AG04449 (cell line): ENCODE measurements around the gene LEF1.

Experiments used
- CTCF ChIA-PET: fragments of 350-600 bp; formaldehyde crosslinking; extraction: SDS; loops from one replicate; lab custom pipeline; 2021; ENCODE audit warnings: antibody characterized with exemption; lab: Yijun Ruan, JAX
- POLR2A ChIA-PET: fragments of 400-600, 350-600 bp; formaldehyde crosslinking; extraction: SDS; loops from one replicate; lab custom pipeline; 2020; ENCODE audit warnings: antibody characterized with exemption, inconsistent platforms; lab: Yijun Ruan, JAX
- DNase-seq: peaks from one replicate; pipeline ENCODE4 v3.0.0-alpha.2; 2010; ENCODE audit warnings: low read depth, low spot score
- H3K4me3 ChIP-seq: 2 replicates; pipeline ENCODE4 v1.5.1; 2011; ENCODE audit warnings: low read depth, mild to moderate bottlenecking, control low read depth, low read length
- TF ChIP-seq, protein P1 (sequence below): IDR thresholded peaks from one replicate; pipeline ENCODE4 v1.5.1; 2011; ENCODE audit warnings: mild to moderate bottlenecking, moderate library complexity, low read length, control low read depth, inconsistent platforms; ENCODE audit not compliant: insufficient read depth; ENCODE audit errors: missing control alignments

Gene LEF1

DNA sequence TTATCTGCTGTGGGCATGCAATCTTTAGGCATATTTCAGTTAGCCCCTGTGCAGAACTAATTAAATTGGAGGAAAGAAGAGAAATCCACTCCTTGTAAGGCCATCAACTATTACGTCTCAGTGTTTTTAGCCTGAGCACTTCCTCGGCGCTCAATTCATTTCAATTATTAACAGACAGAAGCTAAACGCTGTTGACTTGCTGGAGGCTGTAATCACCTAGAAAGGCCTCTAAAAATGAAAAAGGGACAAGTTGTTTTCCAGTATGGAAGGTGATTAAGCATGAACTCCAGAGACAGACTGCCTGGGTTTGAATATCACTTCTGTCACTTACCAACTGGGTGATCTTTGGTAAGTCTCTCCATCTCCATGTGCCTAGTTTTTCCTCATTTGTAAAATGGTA lies 59.6 kb downstream of the LEF1 start:
- TF ChIP-seq, protein P1, sequence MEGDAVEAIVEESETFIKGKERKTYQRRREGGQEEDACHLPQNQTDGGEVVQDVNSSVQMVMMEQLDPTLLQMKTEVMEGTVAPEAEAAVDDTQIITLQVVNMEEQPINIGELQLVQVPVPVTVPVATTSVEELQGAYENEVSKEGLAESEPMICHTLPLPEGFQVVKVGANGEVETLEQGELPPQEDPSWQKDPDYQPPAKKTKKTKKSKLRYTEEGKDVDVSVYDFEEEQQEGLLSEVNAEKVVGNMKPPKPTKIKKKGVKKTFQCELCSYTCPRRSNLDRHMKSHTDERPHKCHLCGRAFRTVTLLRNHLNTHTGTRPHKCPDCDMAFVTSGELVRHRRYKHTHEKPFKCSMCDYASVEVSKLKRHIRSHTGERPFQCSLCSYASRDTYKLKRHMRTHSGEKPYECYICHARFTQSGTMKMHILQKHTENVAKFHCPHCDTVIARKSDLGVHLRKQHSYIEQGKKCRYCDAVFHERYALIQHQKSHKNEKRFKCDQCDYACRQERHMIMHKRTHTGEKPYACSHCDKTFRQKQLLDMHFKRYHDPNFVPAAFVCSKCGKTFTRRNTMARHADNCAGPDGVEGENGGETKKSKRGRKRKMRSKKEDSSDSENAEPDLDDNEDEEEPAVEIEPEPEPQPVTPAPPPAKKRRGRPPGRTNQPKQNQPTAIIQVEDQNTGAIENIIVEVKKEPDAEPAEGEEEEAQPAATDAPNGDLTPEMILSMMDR, result no peak
- H3K4me3 ChIP-seq, result no peak overlapping the region
- DNase-seq, result no peak
- ChIA-PET CTCF (no interaction called here), POLR2A (no interaction called here)

DNA sequence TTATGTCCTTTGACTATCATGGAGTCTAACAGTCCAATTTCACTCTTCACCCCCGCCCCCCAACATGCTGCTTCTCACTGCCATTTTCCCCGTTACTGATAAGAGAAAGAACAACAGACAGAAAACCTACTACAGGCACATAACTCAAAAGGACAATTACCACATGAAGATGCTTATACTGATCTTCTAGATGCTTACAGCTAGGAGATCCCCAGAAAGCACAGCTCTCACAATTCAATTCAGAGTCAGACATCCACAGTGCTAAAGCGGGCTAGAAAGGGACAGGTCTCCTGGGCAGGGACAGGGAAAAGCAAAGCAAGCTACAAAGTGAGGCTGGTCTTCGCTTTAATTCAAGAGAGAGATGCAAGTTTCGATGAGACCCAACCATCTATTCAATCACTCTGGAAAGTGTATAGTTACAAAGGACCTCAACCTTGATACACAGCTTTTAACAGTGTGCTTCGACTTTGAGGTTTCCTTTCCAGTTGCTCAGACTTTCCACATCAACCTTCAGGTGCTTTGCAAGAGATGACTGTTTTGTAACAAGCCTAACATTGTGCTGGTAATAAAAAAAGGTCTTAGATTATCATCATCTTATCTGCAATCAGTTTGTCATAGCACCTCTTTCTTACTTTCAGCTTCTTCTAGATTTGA lies 60.9 kb downstream of the LEF1 start:
- no peak overlapping the region for H3K4me3 ChIP-seq
- ChIA-PET POLR2A (no interaction called here), CTCF (no interaction called here)
- TF ChIP-seq, protein P1, result no peak
- no peak for DNase-seq

DNA sequence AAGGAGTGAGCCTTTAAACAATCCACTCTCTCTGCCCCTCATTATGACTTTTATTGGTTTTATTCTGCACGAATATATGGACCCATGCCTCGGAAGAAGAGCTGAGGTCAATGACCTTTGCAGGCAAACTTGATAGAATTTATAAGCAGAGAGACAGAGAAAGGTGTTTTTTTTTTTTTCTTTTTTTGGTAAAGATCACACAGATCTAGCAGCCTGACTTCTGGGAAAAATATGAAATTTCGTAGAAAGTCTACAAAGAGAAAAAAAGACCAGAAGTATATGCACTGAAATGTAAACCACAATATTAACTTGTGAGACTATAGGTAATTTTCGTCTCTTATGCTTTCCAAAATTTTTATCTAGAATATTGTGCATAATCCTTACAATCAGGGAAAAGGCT lies 61.6 kb downstream of the LEF1 start:
- DNase-seq, result no peak
- ChIA-PET CTCF (no interaction called here), POLR2A (no interaction called here)
- TF ChIP-seq, protein P1, result no peak
- H3K4me3 ChIP-seq, result no peak overlapping the region

DNA sequence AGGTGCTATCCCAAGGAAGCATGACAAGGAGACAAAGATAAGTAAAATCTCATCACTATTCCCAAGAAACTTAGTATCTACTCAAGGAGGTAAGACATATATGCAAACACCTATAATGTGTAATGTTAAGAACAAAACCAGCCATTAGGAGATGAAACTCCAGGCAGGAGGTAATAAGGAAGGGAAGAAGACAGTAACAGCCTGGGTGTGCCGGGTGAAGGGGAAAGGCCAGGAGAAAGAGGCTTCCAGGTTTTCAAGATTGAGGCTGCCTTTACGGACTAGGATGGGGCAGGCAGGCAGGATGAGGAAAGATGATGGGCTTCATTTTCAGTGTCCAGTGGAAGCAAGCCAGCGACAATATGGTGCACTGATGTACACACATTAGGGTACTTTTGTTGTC lies 62.5 kb downstream of the LEF1 start:
- ChIA-PET CTCF (no interaction called here), POLR2A (no interaction called here)
- H3K4me3 ChIP-seq, result no peak overlapping the region
- TF ChIP-seq, protein P1, result no peak
- DNase-seq, result no peak

DNA sequence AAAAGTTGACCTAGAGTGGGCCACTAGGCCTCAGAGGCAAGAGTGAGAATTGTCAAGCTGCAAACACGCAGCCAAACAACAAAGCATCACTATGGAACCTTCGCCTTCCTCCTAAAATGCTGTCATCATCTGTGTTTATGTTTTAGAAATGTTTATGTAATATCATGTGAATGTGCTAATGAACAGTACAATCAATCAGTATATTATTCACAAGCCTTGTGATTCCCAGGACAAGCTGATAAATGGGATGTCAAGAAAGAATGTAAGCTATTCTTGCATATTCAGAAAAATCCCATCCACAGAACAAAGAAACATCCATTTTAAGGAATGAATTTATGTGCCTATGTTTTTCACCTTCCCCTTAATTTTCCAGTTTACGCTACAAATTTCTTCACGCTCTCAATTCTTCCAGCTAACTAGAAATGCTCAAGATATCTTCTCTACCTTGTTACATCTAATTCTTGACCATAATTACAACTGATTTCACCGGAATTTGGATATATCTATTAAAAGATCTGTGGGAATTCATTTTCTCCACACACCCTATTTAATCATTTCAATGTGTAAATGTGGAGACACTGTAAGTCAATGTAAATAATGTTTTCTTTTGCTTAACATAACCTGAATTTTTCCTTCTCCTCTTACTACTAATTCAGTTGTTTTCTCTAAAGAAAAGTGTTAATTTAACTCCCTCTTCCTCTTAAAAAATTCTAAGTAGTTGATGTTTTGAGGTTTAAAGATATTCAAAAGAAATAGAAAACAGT lies 65.5 kb downstream of the LEF1 start:
- ChIA-PET CTCF (no interaction called here), POLR2A (no interaction called here)
- H3K4me3 ChIP-seq, result no peak overlapping the region
- TF ChIP-seq, protein P1, result no peak
- DNase-seq, result no peak

DNA sequence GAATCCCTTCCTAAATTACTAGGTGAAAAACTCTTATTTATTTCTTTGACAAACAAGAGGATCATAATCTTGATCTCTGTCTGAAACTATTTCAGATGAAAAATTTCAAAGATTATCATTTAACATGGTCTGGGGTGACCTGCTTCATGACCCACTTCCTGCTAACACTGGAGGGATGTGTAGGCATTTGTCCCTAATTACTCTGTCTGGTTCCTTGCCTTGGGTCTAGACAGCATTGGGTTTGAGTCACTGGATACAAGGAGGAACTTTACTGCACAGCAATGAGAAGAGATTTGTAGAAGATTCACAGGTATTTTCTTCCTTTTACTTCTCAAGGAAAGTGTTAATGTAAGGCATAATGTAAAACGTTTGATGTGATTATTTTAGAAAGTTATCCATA lies 67.9 kb downstream of the LEF1 start:
- ChIA-PET CTCF (no interaction called here), POLR2A (no interaction called here)
- no peak for DNase-seq
- TF ChIP-seq, protein P1, result no peak
- H3K4me3 ChIP-seq, result no peak overlapping the region
